H1 (cell line): Measurements from ENCODE around the gene PEX12. TPM values are rescaled to one million over a fixed set of nuclear protein-coding genes. Genes with fewer than 3 reads are reported as not detected.

ENCODE experiments used
- CTCF ChIA-PET: fragments of 300-600 bp; sonication (Branson Sonifier 250); formaldehyde crosslinking; loops from one replicate; lab custom pipeline; 2021; ENCODE audit not compliant: partially characterized antibody; lab: Charles Lee
- POLR2A ChIA-PET: fragments of 300-600 bp; sonication (Branson Sonifier 250); formaldehyde crosslinking; loops from one replicate; lab custom pipeline; 2021; ENCODE audit warnings: inconsistent platforms; ENCODE audit not compliant: partially characterized antibody; lab: Charles Lee
- DNase-seq, 2 experiments: peaks; one replicate each; pipeline versions ENCODE4 v3.0.0 to v3.0.0-alpha.2; 2010 to 2022; ENCODE audit warnings: low spot score in 2 of 2, low read depth in 1 of 2, mixed read lengths in 1 of 2
- FAIRE-seq: peaks from 2 replicates; lab custom pipeline; 2011; peaks lifted over from hg19 to GRCh38; lab: Jason Lieb, UNC
- H2AFZ ChIP-seq: 2 replicates; pipeline ENCODE4 v1.8.1; 2012; ENCODE audit warnings: low read length, inconsistent platforms
- H2AK5ac ChIP-seq: 2 replicates; pipeline ENCODE4 v1.6.1; 2013; ENCODE audit warnings: low read depth, low read length
- H2BK120ac ChIP-seq: replicated peaks from 2 replicates; pipeline ENCODE3; 2013; ENCODE audit warnings: low read depth, low read length, inconsistent platforms
- H2BK12ac ChIP-seq: 2 replicates; pipeline ENCODE4 v1.6.1; 2013; ENCODE audit warnings: low read depth, low read length
- H2BK15ac ChIP-seq: 2 replicates; pipeline ENCODE4 v1.6.1; 2013; ENCODE audit warnings: low read length
- H2BK20ac ChIP-seq: 2 replicates; pipeline ENCODE4 v1.6.1; 2013; ENCODE audit warnings: low read length
- H2BK5ac ChIP-seq: 2 replicates; pipeline ENCODE4 v1.6.1; 2013; ENCODE audit warnings: low read depth, low read length
- H3K14ac ChIP-seq: 2 replicates; pipeline ENCODE4 v1.6.1; 2013; ENCODE audit warnings: inconsistent platforms; ENCODE audit not compliant: insufficient read length
- H3K18ac ChIP-seq: 2 replicates; pipeline ENCODE4 v1.6.1; 2013; ENCODE audit warnings: low read length; ENCODE audit errors: extremely low read depth
- H3K23ac ChIP-seq: 2 replicates; pipeline ENCODE4 v1.6.1; 2013; ENCODE audit warnings: inconsistent platforms; ENCODE audit not compliant: insufficient read length
- H3K23me2 ChIP-seq: 2 replicates; pipeline ENCODE4 v1.6.1; 2013; ENCODE audit warnings: low read depth, low read length
- H3K27ac ChIP-seq: 2 replicates; pipeline ENCODE4 v1.6.1; 2011; ENCODE audit warnings: low read depth, low read length, inconsistent platforms
- H3K27me3 ChIP-seq, 4 experiments: replicated peaks in 1 of 4; 1 replicate in 1 of 4; 2 replicates in 3 of 4; pipeline versions ENCODE4 v1.6.1 to v1.8.1; 2011 to 2013; ENCODE audit warnings: low read length in 3 of 4, mild to moderate bottlenecking in 3 of 4, inconsistent platforms in 2 of 4, mixed read lengths in 2 of 4, moderate library complexity in 1 of 4; ENCODE audit not compliant: control insufficient read depth in 3 of 4, insufficient read depth in 3 of 4; ENCODE audit errors: extremely low read depth in 1 of 4
- H3K36me3 ChIP-seq, 4 experiments: 2 replicates each; pipeline versions ENCODE4 v1.6.1 to v1.8.1; 2011 to 2013; ENCODE audit warnings: mild to moderate bottlenecking in 4 of 4, low read length in 3 of 4, moderate library complexity in 2 of 4, control low read depth in 1 of 4, inconsistent platforms in 1 of 4; ENCODE audit not compliant: insufficient read depth in 4 of 4, control insufficient read depth in 2 of 4
- H3K4ac ChIP-seq: replicated peaks from 2 replicates; pipeline ENCODE3; 2013; ENCODE audit warnings: low read length, low read depth, mixed read lengths, inconsistent platforms; ENCODE audit not compliant: insufficient read length
- H3K4me1 ChIP-seq, 4 experiments: replicated peaks in 1 of 4; 1 replicate in 1 of 4; 2 replicates in 3 of 4; pipeline versions ENCODE4 v1.6.1 to v1.8.1; 2011 to 2013; ENCODE audit warnings: low read length in 3 of 4, inconsistent platforms in 2 of 4, mixed read lengths in 1 of 4; ENCODE audit not compliant: insufficient read depth in 4 of 4, control insufficient read depth in 3 of 4
- H3K4me2 ChIP-seq, 2 experiments: 2 replicates each; pipeline versions ENCODE4 v1.6.1 to v1.8.1; 2011 to 2013; ENCODE audit warnings: low read depth in 2 of 2, low read length in 2 of 2, control low read depth in 1 of 2, inconsistent platforms in 1 of 2, mild to moderate bottlenecking in 1 of 2; ENCODE audit not compliant: insufficient read depth in 1 of 2
- H3K4me3 ChIP-seq, 4 experiments: fragments of 200-600, 300-600 bp in 1 of 4; sonication (generic), shearing (Covaris generic), sonication (Bioruptor Twin) in 1 of 4; 2 replicates each; pipeline versions ENCODE4 v1.5.1 to v1.8.1; 2011 to 2016; ENCODE audit warnings: low read length in 4 of 4, low read depth in 3 of 4, control low read depth in 2 of 4, inconsistent platforms in 2 of 4, mild to moderate bottlenecking in 2 of 4, mixed read lengths in 1 of 4, moderate library complexity in 1 of 4; ENCODE audit not compliant: insufficient read depth in 2 of 4; ENCODE audit errors: extremely low read depth in 1 of 4
- H3K56ac ChIP-seq: replicated peaks from 2 replicates; pipeline ENCODE3; 2013; ENCODE audit warnings: low read depth, mild to moderate bottlenecking, mixed read lengths, low read length, inconsistent platforms; ENCODE audit not compliant: insufficient read length
- H3K79me1 ChIP-seq: 2 replicates; pipeline ENCODE4 v1.6.1; 2013; ENCODE audit warnings: low read depth, low read length, control low read depth
- H3K79me2 ChIP-seq, 2 experiments: 2 replicates each; pipeline versions ENCODE4 v1.6.1 to v1.8.1; 2012 to 2013; ENCODE audit warnings: low read length in 2 of 2, mild to moderate bottlenecking in 2 of 2, inconsistent platforms in 1 of 2; ENCODE audit not compliant: insufficient read depth in 2 of 2, control insufficient read depth in 1 of 2
- H3K9ac ChIP-seq, 4 experiments: replicated peaks in 1 of 4; 1 replicate in 1 of 4; 2 replicates in 3 of 4; pipeline versions ENCODE4 v1.6.1 to v1.8.1; 2011 to 2013; ENCODE audit warnings: low read depth in 3 of 4, low read length in 3 of 4, control low read depth in 2 of 4, mild to moderate bottlenecking in 2 of 4, moderate library complexity in 2 of 4, inconsistent platforms in 1 of 4; ENCODE audit errors: extremely low read depth in 1 of 4
- H3K9me3 ChIP-seq, 2 experiments: 2 replicates each; pipeline versions ENCODE4 v1.6.1 to v1.8.1; 2012 to 2013; ENCODE audit warnings: mild to moderate bottlenecking in 2 of 2, moderate library complexity in 2 of 2, control low read depth in 1 of 2, inconsistent platforms in 1 of 2, low read depth in 1 of 2, low read length in 1 of 2, mixed read lengths in 1 of 2; ENCODE audit not compliant: insufficient read depth in 2 of 2
- H4K20me1 ChIP-seq, 2 experiments: replicated peaks in 1 of 2; 2 replicates each; pipeline versions ENCODE3 to v1.8.1; 2011 to 2013; ENCODE audit warnings: inconsistent platforms in 2 of 2, low read length in 2 of 2, mild to moderate bottlenecking in 1 of 2; ENCODE audit not compliant: insufficient read depth in 2 of 2, control insufficient read depth in 1 of 2
- H4K5ac ChIP-seq: 2 replicates; pipeline ENCODE4 v1.6.1; 2013; ENCODE audit warnings: low read length, low read depth, mixed read lengths, inconsistent platforms; ENCODE audit not compliant: insufficient read length
- H4K8ac ChIP-seq: 2 replicates; pipeline ENCODE4 v1.8.0; 2013; ENCODE audit warnings: mild to moderate bottlenecking, moderate library complexity, low read length, inconsistent platforms; ENCODE audit not compliant: insufficient read depth; ENCODE audit errors: extremely low read depth
- H4K91ac ChIP-seq: replicated peaks from 2 replicates; pipeline ENCODE3; 2013; ENCODE audit warnings: low read length, mixed read lengths, inconsistent platforms; ENCODE audit not compliant: insufficient read length
- CHD1 ChIP-seq: IDR thresholded peaks from 2 replicates; pipeline ENCODE4 v1.6.1; 2012; ENCODE audit warnings: low read depth, low read length, improper control_type of control experiment
- CREB1 ChIP-seq: IDR thresholded peaks from 2 replicates; pipeline ENCODE4 v1.6.1; 2012; ENCODE audit warnings: inconsistent platforms
- EP300 ChIP-seq, 2 experiments: IDR thresholded peaks; 1 replicate in 1 of 2; 2 replicates in 1 of 2; pipeline ENCODE4 v1.6.1; 2011 to 2012; ENCODE audit warnings: low read depth in 2 of 2, low read length in 2 of 2, mild to moderate bottlenecking in 2 of 2, borderline replicate concordance in 1 of 2, inconsistent platforms in 1 of 2, moderate library complexity in 1 of 2
- HDAC6 ChIP-seq: IDR thresholded peaks from one replicate; pipeline ENCODE4 v1.7.1; 2012; ENCODE audit warnings: low read depth, mild to moderate bottlenecking, inconsistent platforms, low read length, moderate library complexity
- JUND ChIP-seq: IDR thresholded peaks from 2 replicates; pipeline ENCODE4 v1.6.1; 2011; ENCODE audit warnings: mild to moderate bottlenecking, improper control_type of control experiment, low read length
- KDM4A ChIP-seq: IDR thresholded peaks from one replicate; pipeline ENCODE4 v1.7.1; 2012; ENCODE audit warnings: low read depth, mild to moderate bottlenecking, moderate library complexity, low read length, inconsistent platforms; ENCODE audit not compliant: severe bottlenecking
- MAFK ChIP-seq: IDR thresholded peaks from 2 replicates; pipeline ENCODE4 v1.6.1; 2012; ENCODE audit warnings: low read depth, mild to moderate bottlenecking, improper control_type of control experiment, low read length
- POLR2AphosphoS5 ChIP-seq: IDR thresholded peaks from 2 replicates; pipeline ENCODE4 v1.6.1; 2011; ENCODE audit warnings: low read depth, low read length
- RAD21 ChIP-seq, 2 experiments: IDR thresholded peaks in 1 of 2; conservative IDR thresholded peaks in 1 of 2; 2 replicates each; pipeline ENCODE4 v1.6.1; 2011; ENCODE audit warnings: low read depth in 2 of 2, low read length in 2 of 2, improper control_type of control experiment in 1 of 2, inconsistent platforms in 1 of 2, mild to moderate bottlenecking in 1 of 2, moderate library complexity in 1 of 2
- WGBS, 2 experiments: shearing (Covaris generic) in 1 of 2; methylation state at CpG; one replicate each; pipeline versions ENCODE4 v1.1.6 to v1.1.7; 2013 to 2015; ENCODE audit warnings: low lambda C conversion rate in 2 of 2, mixed read lengths in 2 of 2, inconsistent platforms in 1 of 2, low coverage in 1 of 2, missing lambda C conversion rate in 1 of 2; ENCODE audit not compliant: insufficient replicate concordance in 2 of 2, insufficient coverage in 1 of 2, insufficient read length in 1 of 2; ENCODE audit errors: extremely low coverage in 1 of 2, missing lambda C conversion rate in 1 of 2; 5-methylcytosine and 5-hydroxymethylcytosine counted together
- polyA plus RNA-seq, 7 experiments: library from polyadenylated mRNA; depleted of rRNA in 3 of 7; stranded (reverse) in 5 of 7; unstranded in 2 of 7; fragments of >200 nt in 5 of 7; fragments of 200-250 nt in 2 of 7; gene quantifications; 1 replicate in 5 of 7; 2 replicates in 1 of 7; 4 replicates in 1 of 7; pipeline versions ENCODE4 v1.2.1 to v1.2.3, GENCODE V29; 2011 to 2013; ENCODE audit warnings: missing spikeins in 2 of 7, mixed read lengths in 2 of 7
- total RNA-seq: library from RNA; stranded (reverse); fragmentation: NEBNext Ultra II Directional; extraction: Animal tissue kit (Norgen Biotek cat#: 25700); gene quantifications from 2 replicates; pipeline ENCODE4 v1.2.1, GENCODE V29; 2021
- TF ChIP-seq, protein P1 (sequence below): IDR thresholded peaks from 2 replicates; pipeline ENCODE4 v1.6.1; 2012; ENCODE audit warnings: low read length, inconsistent platforms

Gene PEX12
- total and polyA plus RNA-seq, 2 of the 8 experiments (the other 6 are each of a cell fraction or from before 2014, with no cell fraction given) = 3.0 to 5.9 TPM

DNA sequence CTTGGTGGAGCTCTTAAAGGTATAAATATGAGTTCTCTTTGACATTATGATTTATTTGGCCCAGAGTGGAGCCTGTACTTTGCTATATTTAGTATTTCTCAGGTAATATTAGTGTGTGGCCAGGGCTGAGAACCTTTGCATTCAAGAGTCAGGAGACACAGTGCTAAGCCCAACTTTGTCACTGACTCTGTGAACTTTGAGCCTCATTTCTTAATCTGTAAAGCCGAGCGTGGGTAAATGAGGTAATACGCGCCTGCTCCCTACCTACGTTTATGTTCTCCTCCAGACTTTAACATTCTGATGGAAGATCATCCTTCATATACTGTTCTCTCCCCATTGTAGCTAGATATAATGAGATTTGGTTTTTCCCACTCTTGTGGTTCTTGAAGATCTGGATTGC lies 19.2 kb upstream of the PEX12 start:
- Histone ChIP-seq H3K4me3 (no peak overlapping the region), H2BK12ac (no peak overlapping the region), H2AK5ac (no peak overlapping the region), H3K23ac (no peak overlapping the region), H3K4me1 (no peaks in the 10 kb centered on the region), H3K9me3 (no peaks in the 10 kb centered on the region), H2AFZ (no peak overlapping the region), H3K4me2 (no peak overlapping the region), H4K8ac (no peak overlapping the region), H4K91ac (no peak overlapping the region), H3K9ac (no peak overlapping the region), H2BK15ac (no peak overlapping the region), H3K36me3 (peaks cover 12 to 59% (median 32%) of the 10 kb centered on the region in 4 experiments), H2BK5ac (no peak overlapping the region), H4K5ac (no peak overlapping the region), H3K79me2 (peaks cover 0 to 5% of the 10 kb centered on the region in 2 experiments; a peak in 2 of 4 replicates), H3K23me2 (no peaks in the 10 kb centered on the region), H2BK120ac (no peak overlapping the region), H4K20me1 (peaks cover 2 to 4% of the 10 kb centered on the region in 2 experiments), H3K27me3 (no peaks in the 10 kb centered on the region), H3K4ac (no peak overlapping the region), H3K27ac (no peak overlapping the region), H2BK20ac (no peak overlapping the region), H3K14ac (no peak overlapping the region), H3K79me1 (no peaks in the 10 kb centered on the region; the same call in 1 of the 2 replicates), H3K56ac (no peak overlapping the region), H3K18ac (no peak overlapping the region)
- TF ChIP-seq JUND (no peak), EP300 (IDR thresholded peaks at IDR 0.05; ENCODE audit: borderline replicate concordance in 1 of 2, low read depth in 2 of 2, low read length in 2 of 2) (no peak), RAD21 (IDR thresholded peaks at IDR 0.05 in 1 of 2, conservative IDR thresholded peaks at IDR 0.05 in 1 of 2; ENCODE audit: low read depth in 2 of 2, low read length in 2 of 2) (no peak), CREB1 (no peak), CHD1 (no peak), HDAC6 (no peak), KDM4A (no peak), POLR2AphosphoS5 (no peak), MAFK (no peak)
- TF ChIP-seq, protein P1, sequence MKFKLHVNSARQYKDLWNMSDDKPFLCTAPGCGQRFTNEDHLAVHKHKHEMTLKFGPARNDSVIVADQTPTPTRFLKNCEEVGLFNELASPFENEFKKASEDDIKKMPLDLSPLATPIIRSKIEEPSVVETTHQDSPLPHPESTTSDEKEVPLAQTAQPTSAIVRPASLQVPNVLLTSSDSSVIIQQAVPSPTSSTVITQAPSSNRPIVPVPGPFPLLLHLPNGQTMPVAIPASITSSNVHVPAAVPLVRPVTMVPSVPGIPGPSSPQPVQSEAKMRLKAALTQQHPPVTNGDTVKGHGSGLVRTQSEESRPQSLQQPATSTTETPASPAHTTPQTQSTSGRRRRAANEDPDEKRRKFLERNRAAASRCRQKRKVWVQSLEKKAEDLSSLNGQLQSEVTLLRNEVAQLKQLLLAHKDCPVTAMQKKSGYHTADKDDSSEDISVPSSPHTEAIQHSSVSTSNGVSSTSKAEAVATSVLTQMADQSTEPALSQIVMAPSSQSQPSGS = no peak
- ChIA-PET POLR2A (interaction anchor here (1.0 to 1.3 kb wide), 3 partner anchors 9 to 14 kb away, joined by 3 read pairs; partner anchors contain the start of gene AP2B1), CTCF (interaction anchor here (0.6 to 3.1 kb wide), 9 partner anchors 12 to 1126 kb away, joined by 3 to 19 read pairs (median 4); no protein-coding TSS in a partner anchor)
- 82% methylated on average over 5 of the region's 5 CpGs; no CpG with 5 or more reads in 1 of the 2 experiments for WGBS, 2 experiments
- FAIRE-seq (no peak), DNase-seq (no peak)
